HG03039 (cell line): ENCODE data around the gene MIEF1.

Experiments used
- ATAC-seq: cut with Tn5 transposase; IDR thresholded peaks from one replicate; pipeline ENCODE4 v1.9.1; 2021; ENCODE audit warnings: mild to moderate bottlenecking, moderate library complexity; ENCODE audit not compliant: unreplicated experiment

MIEF1 gene

DNA sequence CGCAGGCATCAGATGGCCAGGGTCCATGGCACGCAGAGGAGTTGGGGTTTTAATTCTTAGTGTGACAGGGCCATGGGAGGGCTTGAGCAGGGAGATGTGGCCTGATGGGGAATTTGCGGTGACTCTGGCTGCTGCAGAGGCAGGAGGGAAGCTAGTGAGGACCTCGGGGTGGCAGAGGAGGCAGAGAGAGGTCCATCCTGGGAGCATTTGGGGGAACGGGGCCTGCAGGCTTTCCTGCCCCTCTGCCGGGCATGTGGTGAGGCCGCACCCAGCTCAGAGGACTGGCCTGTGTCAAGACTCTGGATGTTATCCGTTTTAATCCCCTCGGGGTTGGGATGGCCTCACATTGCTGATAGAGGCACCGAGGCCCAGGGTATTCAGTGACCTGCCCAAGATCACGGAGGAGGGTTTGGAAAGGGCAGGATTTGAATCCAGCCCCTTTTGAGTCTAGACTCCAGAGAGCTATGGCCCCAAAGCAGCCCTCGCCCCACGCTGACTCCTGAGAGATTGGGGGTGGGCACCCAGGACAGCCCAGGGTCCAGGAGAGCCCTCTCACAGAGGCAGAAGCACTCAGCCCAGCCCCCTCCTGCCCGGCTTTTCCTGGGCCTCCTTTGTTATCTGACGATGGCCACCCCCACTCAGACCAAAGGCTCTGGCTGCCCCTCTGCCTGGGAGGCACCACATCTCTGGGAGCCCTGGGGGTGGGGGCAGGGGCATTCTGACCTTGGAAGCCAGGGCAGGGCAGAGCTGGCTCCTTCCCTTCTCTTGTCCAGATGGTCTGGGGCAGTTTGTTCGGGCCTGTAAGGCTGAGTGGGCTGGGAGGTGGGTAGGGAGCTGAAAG is 31.4 kb upstream of the MIEF1 start:
- ATAC-seq = no peak

DNA sequence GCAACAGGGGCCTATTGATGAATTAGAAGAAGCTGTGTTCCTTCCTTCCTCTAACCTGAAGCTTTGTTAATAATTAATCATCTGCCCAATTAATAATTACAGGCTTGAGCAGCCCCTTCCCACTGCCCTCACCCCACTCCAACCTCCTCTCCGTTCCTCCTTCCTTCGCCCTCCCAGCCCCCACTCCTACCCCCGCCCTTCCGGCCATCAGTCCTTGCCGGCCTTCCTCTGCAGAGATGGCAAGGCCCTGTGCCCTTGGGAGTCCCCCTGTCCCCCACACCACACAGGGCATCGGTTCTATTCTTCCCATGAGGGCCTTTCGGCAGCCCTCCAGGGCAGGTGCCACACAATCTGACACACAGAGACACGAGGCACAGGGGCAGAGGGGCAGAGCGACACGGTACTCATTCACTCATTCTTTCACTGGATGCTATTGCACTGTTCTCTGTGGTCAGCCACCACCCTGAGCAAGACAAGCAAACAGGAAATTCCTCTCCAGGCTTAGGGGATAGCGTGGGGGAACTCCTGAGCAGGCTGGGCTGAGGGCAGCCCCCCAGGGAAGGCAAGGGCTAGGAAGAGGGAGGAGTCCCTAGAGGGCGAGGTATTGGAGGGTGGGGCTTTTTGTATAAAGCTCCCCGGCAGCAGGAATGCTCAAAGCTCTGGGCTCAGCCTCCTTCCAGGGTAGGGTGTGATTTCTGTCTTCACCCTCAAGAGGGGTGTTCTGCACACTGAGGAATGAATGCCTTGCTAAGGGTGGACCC is 30.5 kb upstream of the MIEF1 start:
- no peak for ATAC-seq

DNA sequence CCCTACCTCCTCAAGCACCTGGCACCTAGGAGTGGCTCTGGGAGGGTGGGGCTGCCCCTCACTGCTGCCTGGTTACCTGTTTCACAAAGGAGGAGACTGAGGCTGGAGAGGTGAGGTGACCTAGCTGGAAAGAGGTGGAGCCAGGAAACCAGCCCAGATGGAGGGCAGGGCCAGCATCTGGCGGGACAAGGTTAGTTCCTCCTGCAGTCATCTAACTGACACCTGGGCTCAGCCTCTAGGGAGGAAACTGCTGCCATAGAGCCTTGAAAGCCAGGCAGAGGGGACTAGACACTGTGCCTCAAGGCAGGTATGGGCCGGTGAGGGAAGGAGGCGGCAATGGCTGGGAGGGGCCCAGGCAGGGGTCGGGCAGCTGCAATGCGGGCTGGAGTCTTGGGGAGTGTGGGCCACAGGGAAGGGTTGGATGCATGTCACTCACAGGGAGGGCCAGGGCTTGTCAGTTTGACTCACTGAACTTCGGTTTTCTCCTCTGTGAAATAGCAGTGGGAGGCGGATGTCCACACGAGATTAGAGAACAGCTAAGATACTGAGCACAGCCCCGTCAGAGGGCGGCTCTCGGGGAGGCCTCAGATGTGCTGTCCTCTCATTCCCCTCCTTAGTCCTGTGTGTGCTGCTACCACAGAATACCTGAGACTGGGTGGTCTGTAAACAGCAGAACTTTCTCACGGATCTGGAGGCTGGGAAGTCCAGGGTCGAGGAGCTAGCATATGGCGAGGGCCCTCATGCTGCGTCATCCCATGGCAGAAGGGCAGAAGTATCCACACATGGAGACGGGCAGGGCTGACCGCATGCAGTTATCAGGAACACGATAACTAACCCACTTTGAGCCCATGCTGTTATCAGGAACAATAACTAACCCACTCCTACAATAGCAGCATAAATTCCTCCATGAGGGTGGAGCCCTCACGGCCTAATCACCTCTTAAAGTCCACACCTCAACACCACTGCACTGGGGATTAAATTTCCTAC is 29.2 kb upstream of the MIEF1 start:
- no peak for ATAC-seq

DNA sequence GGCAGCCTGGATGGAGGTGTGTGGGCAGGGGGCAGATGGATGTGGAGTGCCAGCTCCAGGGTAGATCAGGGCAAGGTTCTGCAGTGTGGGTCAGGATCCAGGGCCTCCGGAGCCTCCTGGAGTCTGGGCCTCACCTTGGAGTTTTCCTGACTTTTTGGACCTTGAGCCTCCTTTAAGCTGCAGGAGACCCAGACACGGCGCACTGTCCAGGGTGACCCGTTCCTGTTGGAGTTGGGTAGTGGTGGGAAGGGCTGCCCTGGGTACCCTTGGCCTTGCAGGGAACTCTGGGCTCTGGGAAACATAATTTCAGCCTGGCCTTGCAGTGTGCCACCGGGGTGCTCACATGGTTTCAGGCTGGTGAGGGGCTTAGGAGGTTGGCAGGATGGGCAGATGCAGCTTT is 28.2 kb upstream of the MIEF1 start:
- ATAC-seq = no peak

DNA sequence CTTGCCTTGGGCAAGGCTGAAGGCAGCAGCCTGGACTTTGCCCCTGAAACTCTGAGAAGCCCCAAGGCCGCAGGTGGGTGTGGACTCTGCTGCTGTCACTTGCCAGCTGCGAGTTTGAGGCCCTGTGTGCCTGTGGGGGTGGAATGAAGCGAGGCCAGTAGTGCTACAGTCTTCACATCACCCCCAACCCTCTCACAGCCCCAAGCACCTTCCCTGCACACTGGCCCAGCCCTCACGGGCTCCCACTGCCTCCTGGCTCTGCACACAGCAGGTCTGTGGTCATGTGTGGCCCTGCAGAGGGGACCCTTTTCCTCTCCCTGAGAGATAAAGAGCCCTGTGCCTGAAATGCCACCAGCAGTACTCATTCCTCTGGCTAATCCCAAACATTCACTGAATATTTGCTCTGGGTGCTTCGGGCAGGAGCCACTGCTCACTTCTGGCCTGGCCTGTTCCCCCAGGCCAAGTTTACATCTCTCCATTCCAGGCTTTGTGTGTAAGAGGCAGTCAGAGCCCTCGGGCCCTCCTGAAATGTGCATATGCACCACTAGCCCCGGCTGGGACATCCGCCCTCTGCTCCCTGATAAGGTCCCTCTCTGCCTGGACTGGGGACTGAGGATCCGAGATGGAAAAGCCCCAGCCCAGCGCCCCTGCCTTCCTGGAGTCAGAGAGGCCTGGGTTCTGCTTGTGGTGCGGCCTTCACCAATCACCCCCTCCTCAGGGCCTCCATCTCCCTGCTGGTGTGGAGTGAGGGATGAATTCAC is 27.6 kb upstream of the MIEF1 start:
- ATAC-seq = no peak

DNA sequence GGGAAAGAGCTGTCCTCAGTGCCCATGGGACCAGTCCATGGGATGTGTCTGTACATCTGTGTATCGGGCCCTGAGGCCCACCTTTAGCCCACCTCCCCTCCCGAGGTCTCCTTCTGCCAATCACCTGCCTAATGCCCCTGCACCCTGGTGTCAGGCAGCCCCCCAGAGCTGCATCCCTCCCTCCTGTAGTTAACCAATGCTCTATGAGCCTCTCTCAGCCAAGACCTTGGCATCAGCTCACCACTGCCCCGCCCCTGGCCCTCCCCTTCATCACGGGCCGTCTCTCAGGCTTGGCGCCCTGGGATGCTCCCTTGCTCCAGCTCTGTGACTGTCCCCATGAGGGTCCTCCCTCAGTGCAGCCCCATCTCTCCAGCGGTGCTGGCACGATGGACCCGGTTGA is 26.8 kb upstream of the MIEF1 start:
- no peak for ATAC-seq

DNA sequence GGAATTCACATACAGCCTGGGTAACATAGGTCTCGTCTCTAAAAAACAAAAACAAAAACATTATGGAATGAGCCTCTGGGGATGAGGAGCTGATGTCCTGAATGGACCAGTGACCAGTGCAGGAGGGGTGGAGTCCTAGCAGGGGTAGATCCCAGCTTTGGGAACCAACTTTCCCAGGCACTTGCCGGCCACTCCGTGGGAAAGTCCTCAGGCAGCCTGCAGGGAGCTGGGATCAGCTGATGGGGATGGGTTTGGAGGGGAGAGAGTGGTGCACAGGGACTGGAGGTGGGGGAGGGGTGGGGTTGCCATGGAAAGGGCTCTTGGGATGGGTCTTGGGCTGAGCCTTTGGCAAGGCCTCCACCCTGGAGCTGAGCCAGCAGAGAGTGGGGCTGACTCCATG is 26.2 kb upstream of the MIEF1 start:
- ATAC-seq = no peak

DNA sequence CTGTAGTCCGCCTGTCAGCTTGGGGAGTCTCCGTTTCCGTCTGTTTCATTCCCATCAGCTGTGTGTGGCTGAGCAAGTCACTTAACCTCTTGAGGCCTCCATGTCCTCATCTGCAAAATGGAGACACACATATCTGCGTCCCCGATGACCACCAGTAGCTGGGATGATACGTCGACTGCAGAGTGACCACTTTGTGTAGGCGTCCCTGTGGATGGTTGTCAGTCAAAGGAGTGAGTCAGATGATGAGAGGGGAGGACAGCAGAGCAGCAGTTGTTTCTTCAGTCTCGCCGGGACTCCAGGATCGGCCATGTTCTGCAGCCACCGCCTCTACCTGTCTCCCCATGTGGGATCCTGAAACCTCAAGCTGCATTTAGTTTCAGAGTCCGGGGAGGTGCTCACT is 25.4 kb upstream of the MIEF1 start:
- ATAC-seq = no peak

DNA sequence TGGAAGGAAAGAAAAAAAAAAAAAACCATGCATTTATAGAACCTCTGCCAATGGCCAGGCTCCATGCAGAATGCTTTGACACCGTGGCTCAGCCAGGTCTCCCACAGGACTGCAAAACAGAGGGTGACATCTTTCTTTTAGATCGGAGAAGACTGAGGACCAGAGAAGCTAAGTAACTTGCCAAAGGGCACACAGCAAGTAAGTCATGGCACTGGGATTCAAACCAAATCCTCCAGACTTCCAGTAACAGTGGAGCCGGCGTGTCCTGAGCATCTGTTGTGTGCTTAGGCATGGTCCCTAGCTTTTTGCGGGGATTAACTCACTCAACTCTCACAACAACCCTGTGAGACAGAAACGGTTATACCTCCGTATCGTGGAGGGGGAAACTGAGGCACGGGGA is 24.5 kb upstream of the MIEF1 start:
- ATAC-seq = no peak

DNA sequence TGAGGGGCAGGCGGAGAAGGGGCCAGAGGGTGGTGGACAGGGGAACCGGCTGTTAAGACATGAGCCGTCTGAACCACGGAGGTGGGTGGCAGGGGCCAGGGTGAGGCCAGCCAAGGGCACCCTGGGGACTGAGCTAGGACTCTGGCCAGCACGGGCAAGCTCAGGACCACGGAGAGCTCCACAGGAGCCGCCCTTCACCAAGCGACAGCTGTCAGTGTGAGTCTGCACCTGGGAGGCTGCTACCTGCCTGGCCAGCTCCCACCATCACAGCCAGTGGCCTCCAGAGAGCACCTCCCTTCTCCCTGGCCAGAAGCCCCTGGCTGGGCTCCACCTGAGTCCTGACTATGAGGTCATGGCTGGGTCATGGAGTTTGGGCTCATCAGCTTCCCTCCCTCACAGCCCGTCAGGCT is 23.6 kb upstream of the MIEF1 start:
- ATAC-seq = no peak

DNA sequence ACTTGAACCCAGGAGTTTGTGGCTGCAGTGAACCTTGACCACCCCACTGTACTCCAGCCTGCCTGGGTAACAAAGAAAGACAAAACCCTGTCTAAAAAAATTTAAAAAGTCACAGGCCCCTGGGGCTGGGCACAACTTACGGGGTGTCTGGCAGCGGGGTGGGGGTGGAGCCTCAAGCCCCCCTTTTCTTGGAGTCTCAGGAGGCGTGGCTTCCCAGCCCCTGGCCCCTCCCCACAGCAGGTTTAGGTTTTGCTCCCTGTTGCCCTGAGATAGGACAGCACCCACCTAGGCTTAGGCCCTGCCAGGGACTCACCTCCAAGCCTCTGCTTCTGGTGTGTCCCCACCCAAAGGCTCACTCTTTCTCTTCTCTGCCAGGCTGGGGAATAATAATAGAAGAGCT is 22.8 kb upstream of the MIEF1 start:
- no peak for ATAC-seq

DNA sequence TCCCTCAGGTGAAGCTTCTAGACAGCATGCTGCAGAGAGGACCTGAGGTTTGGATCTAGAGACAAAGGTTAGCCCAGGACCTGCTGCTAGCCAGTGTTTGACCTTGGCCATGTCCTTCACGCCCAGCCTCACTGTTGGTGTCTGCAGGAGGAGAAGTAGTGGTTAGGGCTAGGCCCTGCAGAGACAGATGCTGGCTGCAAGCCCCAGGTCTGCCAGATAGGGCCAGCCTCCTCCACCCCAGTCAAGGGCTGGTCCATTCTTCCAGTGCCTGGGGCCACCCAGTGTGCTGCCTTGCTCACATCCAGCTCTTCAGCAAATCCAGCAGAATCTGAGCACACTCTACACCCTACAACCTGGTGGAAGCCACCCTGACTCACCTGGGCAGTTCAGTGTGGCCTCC is 21.5 kb upstream of the MIEF1 start:
- no peak for ATAC-seq

DNA sequence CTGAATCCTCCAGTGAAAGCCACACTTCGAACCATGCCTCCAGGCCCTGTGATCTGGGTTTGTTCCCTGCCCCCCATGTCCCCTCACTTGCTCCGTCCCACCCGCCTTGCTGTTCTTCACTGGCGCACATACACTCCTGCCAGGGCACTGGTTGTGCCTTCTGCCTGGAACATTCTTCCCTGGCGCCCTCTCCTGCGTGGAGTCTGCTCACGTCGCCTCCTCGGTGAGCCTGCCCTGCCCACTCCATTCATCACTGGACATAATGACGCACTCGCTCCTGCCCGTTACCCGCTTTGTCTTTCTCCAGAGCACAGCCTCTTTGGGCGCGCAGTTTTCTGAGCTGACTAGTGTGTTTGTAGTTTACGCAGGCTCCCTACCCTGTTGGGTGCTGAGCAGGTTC is 21.0 kb upstream of the MIEF1 start:
- ATAC-seq = no peak

DNA sequence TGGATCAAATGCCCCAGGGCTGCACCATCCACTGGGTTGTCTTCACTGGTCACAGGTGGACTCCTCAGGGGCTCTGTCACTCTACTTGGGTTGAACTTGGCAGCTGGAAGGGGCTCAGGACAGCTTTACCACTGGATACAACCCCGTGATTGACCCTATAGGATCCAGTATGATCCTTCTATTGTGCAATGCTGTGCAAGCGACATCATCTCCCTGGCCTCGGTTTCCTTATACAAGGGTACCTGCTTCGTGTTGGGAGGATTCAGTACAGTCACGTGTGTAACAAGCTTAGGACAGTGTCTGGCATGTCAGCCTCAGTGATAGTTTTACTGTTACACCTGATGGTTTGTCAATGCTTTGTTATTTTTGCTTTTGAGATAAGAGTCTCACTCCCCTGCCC is 20.5 kb upstream of the MIEF1 start:
- ATAC-seq = no peak

DNA sequence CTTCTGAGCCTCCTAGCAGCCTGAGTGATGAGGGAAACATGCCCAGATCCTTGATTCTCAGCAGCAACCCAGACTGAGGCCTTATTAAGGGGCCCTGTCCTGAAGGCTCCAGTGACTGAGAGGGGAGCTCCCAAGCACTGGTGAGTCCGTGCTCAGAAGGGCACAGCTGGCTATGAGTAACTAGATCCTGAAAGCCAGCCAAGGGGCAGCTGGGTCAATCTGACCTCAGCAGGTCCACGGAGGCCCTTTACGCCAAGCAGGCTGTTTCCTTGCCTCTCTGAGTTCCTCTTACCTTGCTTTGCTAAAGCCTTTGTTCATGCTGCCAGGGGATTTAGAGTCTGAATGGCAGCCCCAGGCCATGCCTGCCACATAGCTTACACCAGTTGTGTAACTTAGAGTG is 19.3 kb upstream of the MIEF1 start:
- no peak for ATAC-seq

DNA sequence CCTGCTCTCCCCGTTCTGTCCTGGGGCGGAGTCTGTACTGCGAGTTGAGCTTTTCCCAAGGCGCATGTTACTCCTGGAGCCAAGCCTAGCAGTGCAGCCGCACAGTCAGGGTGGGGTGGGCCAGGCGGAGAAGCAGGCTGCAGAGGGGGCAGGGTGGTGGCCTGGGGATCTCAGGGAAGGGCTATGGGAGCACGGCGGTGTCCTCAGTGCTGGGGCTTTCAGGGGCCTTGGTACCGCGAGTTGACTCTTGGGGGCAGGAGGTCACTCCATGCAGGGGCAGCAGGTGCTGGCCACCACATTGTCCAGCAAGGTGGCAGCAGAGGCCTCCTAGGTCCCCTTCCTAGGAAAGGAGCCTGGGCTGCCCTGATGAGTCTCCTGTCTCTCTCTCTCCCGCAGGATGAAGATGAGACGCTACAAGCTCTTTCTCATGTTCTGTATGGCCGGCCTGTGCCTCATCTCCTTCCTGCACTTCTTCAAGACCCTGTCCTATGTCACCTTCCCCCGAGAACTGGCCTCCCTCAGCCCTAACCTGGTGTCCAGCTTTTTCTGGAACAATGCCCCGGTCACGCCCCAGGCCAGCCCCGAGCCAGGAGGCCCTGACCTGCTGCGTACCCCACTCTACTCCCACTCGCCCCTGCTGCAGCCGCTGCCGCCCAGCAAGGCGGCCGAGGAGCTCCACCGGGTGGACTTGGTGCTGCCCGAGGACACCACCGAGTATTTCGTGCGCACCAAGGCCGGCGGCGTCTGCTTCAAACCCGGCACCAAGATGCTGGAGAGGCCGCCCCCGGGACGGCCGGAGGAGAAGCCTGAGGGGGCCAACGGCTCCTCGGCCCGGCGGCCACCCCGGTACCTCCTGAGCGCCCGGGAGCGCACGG is 14.9 kb upstream of the MIEF1 start:
- no peak for ATAC-seq

DNA sequence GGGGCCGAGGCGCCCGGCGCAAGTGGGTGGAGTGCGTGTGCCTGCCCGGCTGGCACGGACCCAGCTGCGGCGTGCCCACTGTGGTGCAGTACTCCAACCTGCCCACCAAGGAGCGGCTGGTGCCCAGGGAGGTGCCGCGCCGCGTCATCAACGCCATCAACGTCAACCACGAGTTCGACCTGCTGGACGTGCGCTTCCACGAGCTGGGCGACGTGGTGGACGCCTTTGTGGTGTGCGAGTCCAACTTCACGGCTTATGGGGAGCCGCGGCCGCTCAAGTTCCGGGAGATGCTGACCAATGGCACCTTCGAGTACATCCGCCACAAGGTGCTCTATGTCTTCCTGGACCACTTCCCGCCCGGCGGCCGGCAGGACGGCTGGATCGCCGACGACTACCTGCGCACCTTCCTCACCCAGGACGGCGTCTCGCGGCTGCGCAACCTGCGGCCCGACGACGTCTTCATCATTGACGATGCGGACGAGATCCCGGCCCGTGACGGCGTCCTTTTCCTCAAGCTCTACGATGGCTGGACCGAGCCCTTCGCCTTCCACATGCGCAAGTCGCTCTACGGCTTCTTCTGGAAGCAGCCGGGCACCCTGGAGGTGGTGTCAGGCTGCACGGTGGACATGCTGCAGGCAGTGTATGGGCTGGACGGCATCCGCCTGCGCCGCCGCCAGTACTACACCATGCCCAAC is 14.1 kb upstream of the MIEF1 start:
- ATAC-seq = no peak

DNA sequence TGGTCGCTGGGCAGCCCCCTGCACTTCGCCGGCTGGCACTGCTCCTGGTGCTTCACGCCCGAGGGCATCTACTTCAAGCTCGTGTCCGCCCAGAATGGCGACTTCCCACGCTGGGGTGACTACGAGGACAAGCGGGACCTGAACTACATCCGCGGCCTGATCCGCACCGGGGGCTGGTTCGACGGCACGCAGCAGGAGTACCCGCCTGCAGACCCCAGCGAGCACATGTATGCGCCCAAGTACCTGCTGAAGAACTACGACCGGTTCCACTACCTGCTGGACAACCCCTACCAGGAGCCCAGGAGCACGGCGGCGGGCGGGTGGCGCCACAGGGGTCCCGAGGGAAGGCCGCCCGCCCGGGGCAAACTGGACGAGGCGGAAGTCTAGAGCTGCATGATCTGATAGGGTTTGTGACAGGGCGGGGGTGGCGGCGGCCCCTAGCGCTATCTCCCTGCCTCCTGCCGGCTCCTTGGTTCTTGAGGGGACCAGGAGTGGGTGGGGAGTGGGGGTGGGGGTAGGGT is 13.5 kb upstream of the MIEF1 start:
- no peak for ATAC-seq
